ENCODE measurements around the gene TUBD1. TPM values are rescaled to one million over a fixed set of nuclear protein-coding genes. Genes with fewer than 3 reads are reported as not detected.
A peak's percentile ranks its signal among the peaks of the same experiment; 100 is the strongest.
"Not testable (repeated sequence)": the region's sequence is repeated elsewhere in the genome, so short reads cannot be mapped to it uniquely, and the experiment has no call there.

The TUBD1 gene
- total RNA-seq, 2 experiments from 2014 or later = 8.6 to 13.0 TPM

- peaks cover 72% of the 10 kb centered on the region for H3K4me1 ChIP-seq (ENCODE audit: insufficient read depth, low read length, poor library complexity, severe bottlenecking)
- no peaks in the 10 kb centered on the region for H3K9me3 ChIP-seq (ENCODE audit: low read length)
- no peak for DNase-seq (ENCODE audit: low spot score)
- H2AFZ ChIP-seq (ENCODE audit: low read length) = no peak overlapping the region
- no peak overlapping the region for H3K4me3 ChIP-seq (ENCODE audit: low read depth, low read length, poor library complexity, severe bottlenecking)
- no peak overlapping the region for H3K27ac ChIP-seq (ENCODE audit: low read depth, low read length, poor library complexity, severe bottlenecking)
- CTCF ChIA-PET (ENCODE audit: unreplicated experiment) = no interaction called here
- H3K9me2 ChIP-seq (ENCODE audit: insufficient read depth, low read length) = no peaks in the 10 kb centered on the region
- POLR2A ChIA-PET = interaction anchor here (0.8 kb wide), 1 partner anchor 11 kb away, joined by 4 read pairs; no protein-coding TSS in a partner anchor
- TF ChIP-seq CTCF (conservative IDR thresholded peaks at IDR 0.05; ENCODE audit: low read length) = no peak
- no peak for TF ChIP-seq EZH2phosphoT487 (IDR thresholded peaks at IDR 0.05; ENCODE audit: borderline replicate concordance, low read depth, low read length)
- intact Hi-C loops (cut with micrococcal nuclease; ENCODE audit: unreplicated experiment) = no loop called here
- H4K20me1 ChIP-seq (ENCODE audit: insufficient read depth, low read length) = no peaks in the 10 kb centered on the region
- no TSS peak for BruUV-seq (replicated peaks)
- peaks cover 29% of the 10 kb centered on the region for H3K36me3 ChIP-seq (ENCODE audit: insufficient read depth, low read length)
- peaks cover 40% of the 10 kb centered on the region; the same call in 1 of the 2 replicates for H3K79me2 ChIP-seq (ENCODE audit: insufficient read depth, low read depth, low read length)
- H3K4me2 ChIP-seq (ENCODE audit: low read length) = no peak overlapping the region
These were observed 49.7 kb downstream of the TUBD1 start for GRCh38 chr17:59842901-59843652.

GRCh38 chr17:59841882-59842263, 50.9 kb downstream of the TUBD1 start:
- H3K27ac ChIP-seq (ENCODE audit: low read depth, low read length, poor library complexity, severe bottlenecking); H3K4me3 ChIP-seq (ENCODE audit: low read depth, low read length, poor library complexity, severe bottlenecking); H3K9me2 ChIP-seq (ENCODE audit: insufficient read depth, low read length); H3K9me3 ChIP-seq (ENCODE audit: low read length); H2AFZ ChIP-seq (ENCODE audit: low read length); H4K20me1 ChIP-seq (ENCODE audit: insufficient read depth, low read length); H3K4me2 ChIP-seq (ENCODE audit: low read length); DNase-seq (ENCODE audit: low spot score); BruUV-seq (replicated peaks); CTCF ChIA-PET (ENCODE audit: unreplicated experiment): not testable (repeated sequence)
- POLR2A ChIA-PET = interaction anchor here (1.0 kb wide), 1 partner anchor 14 kb away, joined by 3 read pairs; no protein-coding TSS in a partner anchor
- intact Hi-C loops (cut with micrococcal nuclease; ENCODE audit: unreplicated experiment) = loop anchor here (2.0 kb wide), 1 partner anchor 37 kb away; no protein-coding TSS in a partner anchor
- Histone ChIP-seq H3K4me1 (ENCODE audit: insufficient read depth, low read length, poor library complexity, severe bottlenecking) (peaks cover 71% of the 10 kb centered on the region), H3K79me2 (ENCODE audit: insufficient read depth, low read depth, low read length) (peaks cover 48% of the 10 kb centered on the region; the same call in 1 of the 2 replicates), H3K36me3 (ENCODE audit: insufficient read depth, low read length) (peaks cover 29% of the 10 kb centered on the region)

- H4K20me1 ChIP-seq (ENCODE audit: insufficient read depth, low read length); H3K9me3 ChIP-seq (ENCODE audit: low read length); H3K9me2 ChIP-seq (ENCODE audit: insufficient read depth, low read length); DNase-seq (ENCODE audit: low spot score); H2AFZ ChIP-seq (ENCODE audit: low read length); H3K27ac ChIP-seq (ENCODE audit: low read depth, low read length, poor library complexity, severe bottlenecking); BruUV-seq (replicated peaks); CTCF ChIA-PET (ENCODE audit: unreplicated experiment): not testable (repeated sequence)
- Histone ChIP-seq H3K4me2 (ENCODE audit: low read length) (peak overlapping the region; percentile 78), H3K79me2 (ENCODE audit: insufficient read depth, low read depth, low read length) (peaks cover 48% of the 10 kb centered on the region; the same call in 1 of the 2 replicates), H3K4me1 (ENCODE audit: insufficient read depth, low read length, poor library complexity, severe bottlenecking) (peaks cover 71% of the 10 kb centered on the region), H3K36me3 (ENCODE audit: insufficient read depth, low read length) (peaks cover 33% of the 10 kb centered on the region), H3K4me3 (ENCODE audit: low read depth, low read length, poor library complexity, severe bottlenecking) (peak overlapping the region; percentile 72)
- intact Hi-C loops (cut with micrococcal nuclease; ENCODE audit: unreplicated experiment) = loop anchor here (2.0 kb wide), 1 partner anchor 36 kb away; no protein-coding TSS in a partner anchor
- POLR2A ChIA-PET = interaction anchor here (1.0 kb wide), 1 partner anchor 13 kb away, joined by 3 read pairs; no protein-coding TSS in a partner anchor
These were observed 51.5 kb downstream of the TUBD1 start for GRCh38 chr17:59841091-59841881.

Measured in OCI-LY7 (cell line).